DMS114 treated with DMSO at 0.1 percent for 48 hours (cell line): ENCODE results near the gene TSEN34.
"Not testable (repeated sequence)": the region's sequence is repeated elsewhere in the genome, so short reads cannot be mapped to it uniquely, and the experiment has no call there.

ENCODE experiments used
- DNase-seq: peaks from one replicate; lab custom pipeline; 2025; ENCODE audit not compliant: unreplicated experiment; lab: John Stamatoyannopoulos, UW

TSEN34 gene

GRCh38 chr19:54207983-54208783 is 17.1 kb downstream of the TSEN34 start:
- peak; percentile 30 for DNase-seq

- DNase-seq, result no peak
Observed at GRCh38 chr19:54208784-54209057, 17.6 kb downstream of the TSEN34 start.

- no peak for DNase-seq
Observed at GRCh38 chr19:54209058-54209810, 18.1 kb downstream of the TSEN34 start.

DNA sequence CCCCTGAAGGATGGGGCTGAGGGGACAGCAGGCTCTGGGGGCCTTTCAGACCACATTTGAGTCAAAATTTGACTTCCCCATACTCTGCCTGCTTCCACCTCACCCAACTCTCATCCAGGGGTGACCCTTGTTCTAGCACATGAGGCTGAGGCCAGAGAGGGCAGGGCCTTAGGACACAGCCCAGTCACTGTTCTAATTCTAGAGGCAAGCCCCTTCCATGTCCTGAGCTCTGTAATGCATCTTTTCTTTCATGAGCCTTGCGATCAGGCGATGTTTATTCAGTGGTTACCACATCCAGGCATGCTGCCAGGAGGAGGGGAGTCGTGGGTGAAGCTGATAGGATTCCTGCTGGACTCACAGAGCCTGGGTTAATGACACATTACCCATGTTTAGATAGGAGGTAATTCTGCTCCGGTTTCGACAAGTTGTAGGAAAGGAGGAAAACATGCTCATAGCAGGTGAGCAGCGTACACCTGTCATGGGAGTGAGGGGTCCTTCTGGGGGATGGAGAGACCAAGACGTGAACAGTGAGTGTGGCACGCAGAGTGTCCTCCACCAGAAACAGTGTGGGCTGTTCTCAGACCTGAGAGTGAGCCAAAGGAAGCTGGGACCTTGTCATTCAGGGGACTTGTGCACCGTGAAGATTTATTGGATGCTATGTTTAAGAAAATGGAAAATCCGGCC is 18.8 kb downstream of the TSEN34 start:
- DNase-seq, result no peak

DNA sequence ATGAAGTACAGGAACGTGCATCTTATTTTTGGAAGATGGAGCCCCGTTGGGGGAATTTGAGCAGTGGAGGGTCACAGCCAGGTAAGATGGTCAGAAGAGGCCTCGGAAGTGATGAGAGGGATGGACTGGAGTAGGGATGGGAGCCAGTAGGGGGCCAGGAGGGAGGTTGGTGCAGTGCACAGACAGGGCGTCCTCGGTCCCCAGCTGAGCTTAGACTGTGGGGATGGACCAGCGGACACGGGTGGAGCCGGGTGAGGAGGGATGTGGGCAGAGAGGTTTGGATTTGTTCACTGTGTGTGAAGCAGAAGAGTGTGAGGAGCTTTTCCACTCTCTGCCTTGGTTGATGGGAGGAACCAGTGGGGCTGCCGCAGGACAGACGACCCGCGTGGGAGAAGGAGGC is 20.1 kb downstream of the TSEN34 start:
- no peak for DNase-seq

GRCh38 chr19:54214217-54214616 is 23.1 kb downstream of the TSEN34 start:
- DNase-seq, result not testable (repeated sequence)

GRCh38 chr19:54214734-54215133 is 23.6 kb downstream of the TSEN34 start:
- not testable (repeated sequence) for DNase-seq

DNA sequence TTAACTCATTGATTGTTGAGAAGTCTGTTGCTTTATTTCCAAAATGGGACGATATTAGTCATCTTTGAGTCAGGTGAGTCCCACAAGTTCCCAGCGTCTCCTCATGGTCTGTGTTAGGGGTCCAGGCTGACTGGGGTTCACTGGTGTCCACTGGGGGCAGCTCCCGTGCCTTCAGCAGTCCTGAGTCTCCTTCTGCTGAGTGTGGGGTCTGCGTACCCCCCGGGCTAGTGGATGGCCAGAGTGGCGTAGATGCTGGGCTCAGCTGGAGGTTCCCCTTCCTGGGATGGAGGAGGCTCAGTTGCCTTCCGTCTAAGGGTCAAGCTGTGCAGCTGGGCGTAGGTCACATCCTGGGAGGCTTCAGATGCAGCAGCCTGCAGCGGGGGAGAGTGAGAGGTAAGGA is 25.8 kb downstream of the TSEN34 start:
- DNase-seq, result no peak

- DNase-seq, result not testable (repeated sequence)
Observed at GRCh38 chr19:54217517-54218247, 26.6 kb downstream of the TSEN34 start.

GRCh38 chr19:54218259-54218658 is 27.2 kb downstream of the TSEN34 start:
- no peak for DNase-seq

DNA sequence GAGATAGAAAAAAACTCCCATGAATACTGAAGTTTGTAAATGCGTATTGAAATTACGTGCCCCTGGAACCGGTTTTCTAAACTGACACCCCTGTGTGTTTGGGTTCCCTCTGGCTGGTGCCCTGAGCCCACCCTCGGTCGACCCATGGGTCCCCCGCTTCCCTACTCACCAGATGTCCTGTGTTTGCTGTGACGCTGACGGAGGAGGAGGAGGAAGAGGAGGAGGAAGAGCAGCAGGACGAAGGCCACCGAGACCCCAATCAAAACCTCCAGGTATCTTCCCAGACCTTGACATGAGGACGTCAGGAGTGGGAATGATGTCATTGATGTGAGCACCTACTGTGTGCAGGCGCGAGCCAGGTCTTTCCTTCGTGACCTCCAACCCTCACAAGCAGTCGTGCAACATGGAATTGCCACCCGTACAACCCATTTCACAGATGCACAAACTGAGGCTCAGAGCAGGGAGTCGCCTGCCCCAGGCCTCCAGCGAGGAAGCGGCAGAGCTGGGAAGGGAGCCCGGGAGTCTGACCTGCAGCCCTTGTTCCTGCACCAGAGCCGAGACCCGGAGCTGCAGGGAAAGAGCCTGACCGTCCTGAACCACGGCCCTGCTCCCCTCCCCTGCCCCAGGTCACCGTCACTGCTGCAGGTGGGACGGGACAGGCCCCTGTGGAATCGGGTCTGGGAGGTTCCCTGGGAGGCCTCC is 28.0 kb downstream of the TSEN34 start:
- no peak for DNase-seq

GRCh38 chr19:54219702-54220101 is 28.6 kb downstream of the TSEN34 start:
- DNase-seq, result not testable (repeated sequence)

DNA sequence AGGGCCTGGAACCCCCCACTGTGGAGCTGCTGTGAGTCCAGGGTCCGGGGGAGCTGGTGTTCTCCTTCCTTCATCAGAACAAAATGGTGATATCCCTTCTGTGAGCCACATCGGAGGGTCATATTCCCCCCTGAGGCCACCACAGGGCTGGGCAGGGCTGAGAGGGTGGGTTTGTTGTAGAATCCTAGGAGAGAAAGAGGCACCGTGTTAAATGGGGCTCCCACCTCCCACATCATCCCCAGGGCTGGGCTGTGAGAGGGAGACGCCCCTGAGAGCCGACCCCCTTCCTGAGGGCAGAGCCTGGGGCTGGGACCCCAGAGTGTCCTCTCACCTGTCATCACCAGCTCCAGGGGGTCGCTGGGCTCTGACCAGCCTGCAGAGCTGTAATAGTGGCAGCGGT is 30.8 kb downstream of the TSEN34 start:
- DNase-seq, result not testable (repeated sequence)

GRCh38 chr19:54222474-54223276 is 31.6 kb downstream of the TSEN34 start, which contains the start of gene LILRB3:
TSS of gene LILRB3 (minus strand) at chr19:54223007. CDS start at chr19:54222976, 31 bp downstream.
- DNase-seq, result not testable (repeated sequence)

- DNase-seq, result not testable (repeated sequence)
Observed at GRCh38 chr19:54223277-54223936, 32.3 kb downstream of the TSEN34 start.

GRCh38 chr19:54223937-54224281 is 32.8 kb downstream of the TSEN34 start:
- DNase-seq, result not testable (repeated sequence)

GRCh38 chr19:54224619-54225018 is 33.5 kb downstream of the TSEN34 start:
- not testable (repeated sequence) for DNase-seq

GRCh38 chr19:54229146-54229545 is 38.0 kb downstream of the TSEN34 start:
- DNase-seq, result no peak

GRCh38 chr19:54230031-54230430 is 38.9 kb downstream of the TSEN34 start:
- no peak for DNase-seq
